ENCODE measurements around the gene C10orf95.
"Not testable (repeated sequence)": the region's sequence is repeated elsewhere in the genome, so short reads cannot be mapped to it uniquely, and the experiment has no call there.

Gene C10orf95

GRCh38 chr10:102451105-102451969, at the start of gene C10orf95:
Gene C10orf95 (minus strand): TSS chr10:102451543. CDS start chr10:102451093, 450 bp downstream.
- in situ Hi-C loops (cut with MboI; ENCODE audit: low sequenced_read_pairs): no loop called here

GRCh38 chr10:102500686-102501085, 49.3 kb upstream of the C10orf95 start:
- in situ Hi-C loops (cut with MboI; ENCODE audit: low sequenced_read_pairs): not testable (repeated sequence)

GRCh38 chr10:102499356-102499755, 48.0 kb upstream of the C10orf95 start:
- in situ Hi-C loops (cut with MboI; ENCODE audit: low sequenced_read_pairs): no loop called here

- in situ Hi-C loops (cut with MboI; ENCODE audit: low sequenced_read_pairs): no loop called here
Observed at GRCh38 chr10:102497545-102497944, 46.2 kb upstream of the C10orf95 start.

- in situ Hi-C loops (cut with MboI; ENCODE audit: low sequenced_read_pairs): no loop called here
Observed at GRCh38 chr10:102493771-102494170, 42.4 kb upstream of the C10orf95 start.

GRCh38 chr10:102492983-102493382, 41.6 kb upstream of the C10orf95 start:
- in situ Hi-C loops (cut with MboI; ENCODE audit: low sequenced_read_pairs): no loop called here

GRCh38 chr10:102492344-102492939, 41.1 kb upstream of the C10orf95 start:
- in situ Hi-C loops (cut with MboI; ENCODE audit: low sequenced_read_pairs): no loop called here

GRCh38 chr10:102491136-102491535, 39.8 kb upstream of the C10orf95 start:
- in situ Hi-C loops (cut with MboI; ENCODE audit: low sequenced_read_pairs): no loop called here

- in situ Hi-C loops (cut with MboI; ENCODE audit: low sequenced_read_pairs): no loop called here
Observed at GRCh38 chr10:102485093-102485784, 33.9 kb upstream of the C10orf95 start.

- in situ Hi-C loops (cut with MboI; ENCODE audit: low sequenced_read_pairs): no loop called here
Observed at GRCh38 chr10:102484021-102484420, 32.7 kb upstream of the C10orf95 start.

GRCh38 chr10:102480396-102480795, 29.1 kb upstream of the C10orf95 start:
- in situ Hi-C loops (cut with MboI; ENCODE audit: low sequenced_read_pairs): no loop called here

GRCh38 chr10:102479651-102480050, 28.3 kb upstream of the C10orf95 start:
- in situ Hi-C loops (cut with MboI; ENCODE audit: low sequenced_read_pairs): no loop called here

GRCh38 chr10:102476466-102477141, 25.3 kb upstream of the C10orf95 start:
- in situ Hi-C loops (cut with MboI; ENCODE audit: low sequenced_read_pairs): no loop called here

- in situ Hi-C loops (cut with MboI; ENCODE audit: low sequenced_read_pairs): no loop called here
Observed at GRCh38 chr10:102475451-102476040, 24.2 kb upstream of the C10orf95 start.

- in situ Hi-C loops (cut with MboI; ENCODE audit: low sequenced_read_pairs): no loop called here
Observed at GRCh38 chr10:102473445-102474331, 22.3 kb upstream of the C10orf95 start.

- in situ Hi-C loops (cut with MboI; ENCODE audit: low sequenced_read_pairs): no loop called here
Observed at GRCh38 chr10:102470579-102471546, 19.5 kb upstream of the C10orf95 start.

- in situ Hi-C loops (cut with MboI; ENCODE audit: low sequenced_read_pairs): no loop called here
Observed at GRCh38 chr10:102468683-102469082, 17.3 kb upstream of the C10orf95 start.

- in situ Hi-C loops (cut with MboI; ENCODE audit: low sequenced_read_pairs): no loop called here
Observed at GRCh38 chr10:102467971-102468438, 16.7 kb upstream of the C10orf95 start.

Data from hTERT RPE-1 (cell line).